GM18498 (cell line): ENCODE measurements around the gene PRDM8.
A peak's percentile ranks its signal among the peaks of the same experiment; 100 is the strongest.

Experiments used
- ATAC-seq: cut with Tn5 transposase; IDR thresholded peaks from one replicate; pipeline ENCODE4 v1.9.1; 2021; ENCODE audit warnings: mild to moderate bottlenecking, moderate library complexity; ENCODE audit not compliant: unreplicated experiment

PRDM8 gene

DNA sequence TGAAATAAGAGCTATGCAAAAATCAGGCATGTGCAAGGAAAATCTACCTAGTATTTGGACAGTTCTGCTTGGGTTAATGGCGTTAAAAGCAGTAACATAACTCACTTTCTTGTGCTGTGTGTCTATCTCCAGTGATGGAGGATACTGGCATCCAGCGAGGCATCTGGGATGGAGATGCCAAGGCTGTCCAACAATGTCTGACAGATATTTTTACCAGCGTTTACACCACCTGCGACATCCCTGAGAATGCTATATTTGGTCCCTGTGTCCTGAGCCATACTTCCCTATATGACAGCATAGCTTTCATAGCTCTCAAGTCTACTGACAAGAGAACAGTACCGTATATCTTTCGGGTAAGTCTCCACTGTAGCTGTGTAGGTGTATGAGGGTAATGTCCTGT is 2.6 kb downstream of the PRDM8 start:
- no peak for ATAC-seq

- ATAC-seq = peak; percentile 14
These were observed 4.2 kb downstream of the PRDM8 start for GRCh38 chr4:80201252-80202151.

DNA sequence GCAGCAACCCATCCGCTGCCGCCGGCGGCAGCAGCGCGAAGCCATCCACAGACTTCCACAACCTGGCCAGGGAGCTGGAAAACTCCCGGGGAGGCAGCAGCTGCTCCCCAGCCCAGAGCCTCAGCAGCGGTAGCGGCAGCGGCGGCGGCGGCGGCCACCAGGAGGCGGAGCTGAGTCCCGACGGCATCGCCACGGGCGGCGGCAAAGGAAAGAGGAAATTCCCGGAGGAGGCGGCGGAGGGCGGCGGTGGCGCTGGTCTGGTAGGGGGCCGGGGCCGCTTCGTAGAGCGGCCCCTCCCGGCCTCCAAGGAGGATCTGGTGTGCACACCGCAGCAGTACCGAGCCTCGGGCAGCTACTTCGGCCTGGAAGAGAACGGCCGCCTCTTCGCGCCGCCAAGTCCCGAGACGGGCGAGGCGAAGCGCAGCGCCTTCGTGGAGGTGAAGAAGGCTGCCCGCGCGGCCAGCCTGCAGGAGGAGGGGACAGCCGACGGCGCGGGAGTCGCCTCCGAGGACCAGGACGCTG is 4.9 kb downstream of the PRDM8 start:
- ATAC-seq = peak; percentile 76

- peak; percentile 62 for ATAC-seq
These were observed 5.6 kb downstream of the PRDM8 start for GRCh38 chr4:80202741-80203553.

DNA sequence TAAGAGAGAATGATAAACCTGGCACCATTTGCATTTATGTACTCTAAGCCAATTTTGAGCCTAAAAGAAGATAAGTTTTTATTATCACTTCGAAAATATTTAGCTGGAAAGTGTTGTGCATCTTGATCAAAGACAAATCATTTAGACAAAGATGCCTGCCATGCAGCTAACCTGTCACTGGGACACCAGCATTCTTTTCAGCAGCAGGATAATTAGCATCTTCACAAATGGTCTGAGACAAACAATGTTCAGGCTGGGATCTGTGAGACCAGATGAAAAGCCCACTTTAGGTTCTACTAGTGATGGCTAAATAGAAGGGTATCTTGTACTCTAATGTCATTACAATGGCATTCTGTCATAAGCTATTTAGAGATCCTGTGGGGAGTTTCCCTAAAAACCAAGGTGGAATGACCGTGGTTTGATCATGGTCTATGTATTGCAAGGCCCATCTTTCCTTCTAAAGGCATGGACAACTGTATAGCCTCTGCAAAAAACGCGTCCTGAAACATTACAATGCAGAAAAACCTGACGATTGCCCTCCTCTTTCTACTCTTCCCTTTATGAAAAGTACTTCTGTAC is 7.2 kb downstream of the PRDM8 start:
- ATAC-seq = no peak

DNA sequence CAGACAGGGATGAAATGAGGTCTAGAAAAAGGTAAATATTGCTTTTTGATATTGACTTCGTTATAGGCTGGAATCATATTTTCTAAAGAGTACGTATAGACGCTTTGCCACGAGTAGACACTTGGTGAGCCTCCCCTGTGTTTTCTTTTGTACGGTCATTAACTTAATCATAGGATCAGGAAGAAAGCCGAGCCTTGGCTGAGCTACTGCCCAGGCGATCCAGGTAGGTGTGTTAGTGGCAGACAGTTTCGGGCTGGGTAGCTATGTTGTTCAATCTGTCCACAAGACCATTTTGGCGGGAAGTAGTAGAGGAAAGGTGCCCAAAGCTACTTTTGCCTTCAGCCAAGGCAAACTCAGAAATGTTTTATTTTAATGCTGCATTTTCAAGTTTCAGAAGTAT is 8.8 kb downstream of the PRDM8 start:
- ATAC-seq = no peak

DNA sequence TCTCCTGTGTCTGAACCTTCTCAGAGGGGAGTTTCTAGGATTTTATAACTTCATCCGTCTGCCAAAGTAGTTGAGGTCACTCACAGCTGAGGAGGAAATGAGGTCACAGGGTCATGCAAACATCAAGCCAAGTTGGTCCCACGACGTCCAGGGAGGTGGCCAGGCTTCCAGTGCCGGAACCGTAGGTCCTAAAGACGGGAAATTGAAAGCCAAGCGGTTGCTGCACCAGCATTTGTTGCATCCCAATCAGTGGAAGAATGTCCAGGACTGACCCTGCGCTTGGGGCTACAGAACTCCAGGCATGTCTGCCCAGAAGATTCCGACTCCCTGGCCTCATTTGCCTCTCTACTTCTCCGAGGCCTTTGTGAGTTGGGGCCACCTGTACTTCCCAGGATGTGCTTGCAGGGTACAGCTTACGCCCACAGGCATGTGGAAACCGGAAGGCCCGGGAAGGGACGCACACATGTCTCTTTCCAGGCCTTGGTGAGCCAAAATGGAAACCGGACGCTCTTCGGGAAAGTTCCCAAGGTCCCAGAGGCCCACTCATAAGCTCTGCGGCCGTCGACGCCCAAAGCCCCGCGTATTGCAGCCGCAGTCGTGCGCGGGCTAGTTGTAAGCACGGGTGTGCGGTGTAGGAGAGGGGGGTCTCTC is 9.3 kb downstream of the PRDM8 start:
- ATAC-seq = no peak

- no peak for ATAC-seq
These were observed 9.9 kb downstream of the PRDM8 start for GRCh38 chr4:80207172-80207583.

- no peak for ATAC-seq
These were observed 10.4 kb downstream of the PRDM8 start for GRCh38 chr4:80207664-80208063.

DNA sequence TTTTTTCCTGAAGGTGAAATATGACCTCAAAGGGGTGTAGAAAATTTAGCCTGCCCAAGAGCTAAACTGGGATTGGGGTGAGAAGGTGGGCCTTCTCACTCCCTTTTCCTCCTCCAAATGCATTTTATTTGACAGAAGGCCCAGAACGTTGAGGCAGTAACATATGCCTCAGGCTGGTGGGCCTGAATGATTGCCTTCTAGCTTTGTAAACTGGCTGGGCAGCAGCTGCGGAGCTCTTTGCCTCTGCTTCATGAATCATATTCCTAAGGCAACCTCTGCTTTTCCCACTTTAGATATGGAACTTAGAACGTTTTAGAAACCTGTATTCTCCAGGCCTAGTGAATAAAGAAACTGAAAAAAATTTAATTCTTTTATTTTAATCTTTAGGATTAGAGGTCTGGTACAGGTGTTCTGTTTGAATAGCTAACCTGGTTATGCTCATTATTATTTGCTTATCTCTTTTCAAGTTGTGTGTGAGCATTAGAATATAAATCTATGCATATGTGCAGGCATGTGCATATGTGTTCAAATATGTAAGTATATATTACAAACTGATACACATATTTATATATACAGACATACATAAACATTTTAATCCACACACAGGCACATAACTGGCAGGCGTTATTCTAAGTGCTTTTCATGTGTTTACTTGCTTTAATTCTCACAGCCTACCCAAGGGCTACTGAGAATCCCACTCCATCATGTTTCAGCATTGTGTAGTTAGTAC is 11.5 kb downstream of the PRDM8 start:
- ATAC-seq = no peak

DNA sequence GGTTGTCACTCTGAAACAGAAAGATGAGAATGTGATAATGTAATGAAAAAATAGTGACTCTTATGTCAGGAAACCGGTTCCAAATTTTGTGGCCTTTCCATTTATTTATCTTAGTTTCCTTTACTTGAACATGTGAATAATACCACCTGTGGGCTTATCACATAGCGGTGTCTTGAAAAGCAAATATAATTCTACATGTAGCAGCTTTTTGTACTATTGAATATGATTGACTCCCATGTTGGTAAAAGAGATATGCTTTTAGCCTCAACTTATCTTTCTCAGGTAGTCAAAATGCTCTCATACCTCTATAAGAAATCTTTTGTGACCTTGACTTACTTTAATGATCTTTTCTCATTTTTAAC is 12.0 kb downstream of the PRDM8 start:
- no peak for ATAC-seq

- no peak for ATAC-seq
These were observed 13.2 kb downstream of the PRDM8 start for GRCh38 chr4:80210549-80210948.

- no peak for ATAC-seq
These were observed 16.0 kb downstream of the PRDM8 start for GRCh38 chr4:80213117-80213815.

DNA sequence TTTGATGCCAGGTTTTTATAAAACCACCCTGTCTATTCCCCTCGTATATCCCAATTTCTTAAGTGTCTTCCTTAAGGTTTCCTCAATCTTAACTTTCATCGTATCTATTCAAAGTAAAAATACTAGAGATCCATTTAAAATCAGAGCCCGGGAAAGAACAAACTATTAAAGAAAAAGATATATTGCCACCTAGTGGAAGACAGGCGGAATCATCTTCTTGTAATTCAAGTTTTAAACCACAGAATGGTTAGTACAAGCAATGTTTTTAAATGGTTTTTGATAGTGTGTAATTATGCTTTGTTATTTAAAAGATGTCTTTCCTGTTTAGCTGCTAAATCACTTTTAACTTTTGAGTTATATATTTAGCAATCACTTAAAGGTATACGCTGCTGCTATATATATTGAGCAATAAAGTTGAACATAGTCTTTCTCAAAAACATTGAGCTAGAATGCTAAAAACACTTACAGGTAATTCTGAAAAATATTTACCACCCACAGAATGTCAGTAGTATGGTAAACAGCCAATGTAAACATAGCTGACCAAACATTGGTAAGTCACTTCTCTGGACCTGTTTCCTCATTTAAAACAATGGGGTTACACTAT is 18.2 kb downstream of the PRDM8 start:
- ATAC-seq = no peak

- no peak for ATAC-seq
These were observed 18.9 kb downstream of the PRDM8 start for GRCh38 chr4:80216100-80216761.

DNA sequence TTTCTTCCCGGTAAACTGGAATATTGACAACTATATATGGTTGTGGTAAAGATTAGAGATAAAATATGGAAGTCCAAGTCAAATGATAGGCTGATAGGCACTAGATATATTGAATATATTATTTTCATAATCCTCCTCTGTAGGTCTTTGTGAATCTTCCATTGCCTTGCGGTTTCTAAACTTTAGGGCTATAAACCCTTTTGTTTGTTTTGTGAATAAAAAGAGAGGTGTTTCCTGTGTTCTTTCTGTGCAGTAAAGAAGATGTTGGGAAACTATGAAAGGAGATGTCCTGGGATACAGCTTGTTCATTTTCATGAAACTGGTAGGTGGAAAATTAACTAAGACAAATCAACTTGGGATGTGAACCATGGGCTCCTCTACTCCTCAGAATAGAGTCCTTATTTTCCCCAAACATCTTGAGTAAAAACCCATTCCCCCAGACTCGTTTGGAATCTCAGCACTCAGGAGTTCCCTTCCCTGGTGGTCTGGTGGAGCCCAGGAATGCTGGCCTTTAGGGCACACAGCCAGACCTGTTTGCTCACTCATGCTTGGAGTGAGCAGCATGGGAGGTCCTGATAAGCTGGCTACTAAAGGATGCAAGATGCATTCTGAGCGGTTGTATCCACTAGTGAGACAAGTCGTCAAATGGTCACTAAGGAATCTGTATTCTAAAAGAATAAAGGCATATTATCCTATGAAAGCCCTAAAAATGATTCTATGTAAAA is 22.2 kb downstream of the PRDM8 start:
- no peak for ATAC-seq

- ATAC-seq = no peak
These were observed 23.4 kb downstream of the PRDM8 start for GRCh38 chr4:80220711-80221110.

- ATAC-seq = no peak
These were observed 23.9 kb downstream of the PRDM8 start for GRCh38 chr4:80221161-80221560.
